ACC112 (cell line): ENCODE data around the gene COL19A1.

ENCODE experiments used
- H2AFZ ChIP-seq: fragments of 200-600 bp; sonication (generic); one replicate; pipeline ENCODE4 v1.6.0; 2017; ENCODE audit warnings: antibody characterized with exemption, low read length; ENCODE audit not compliant: unreplicated experiment
- H3K27ac ChIP-seq: fragments of 200-600 bp; sonication (generic); 2 replicates; pipeline ENCODE4 v1.5.1; 2014; ENCODE audit warnings: low read depth, mild to moderate bottlenecking, antibody characterized with exemption, low read length, moderate library complexity
- H3K27me3 ChIP-seq: fragments of 200-600 bp; sonication (generic); 2 replicates; pipeline ENCODE4 v1.6.1; 2014; ENCODE audit warnings: mild to moderate bottlenecking, antibody characterized with exemption, low read length, moderate library complexity, mixed read lengths; ENCODE audit not compliant: insufficient read depth
- H3K36me3 ChIP-seq: fragments of 200-600 bp; sonication (generic); 2 replicates; pipeline ENCODE4 v1.6.1; 2016; ENCODE audit warnings: mild to moderate bottlenecking, antibody characterized with exemption, low read length, moderate library complexity, mixed read lengths; ENCODE audit not compliant: insufficient read depth
- H3K4me1 ChIP-seq: fragments of 200-600 bp; sonication (generic); one replicate; pipeline ENCODE4 v1.6.1; 2016; ENCODE audit warnings: low read length, mixed read lengths; ENCODE audit not compliant: insufficient read depth, unreplicated experiment, control insufficient read depth
- H3K4me3 ChIP-seq: fragments of 200-600 bp; sonication (generic); 2 replicates; pipeline ENCODE4 v1.5.1; 2014; ENCODE audit warnings: mild to moderate bottlenecking, low read depth, low read length
- H3K79me2 ChIP-seq: fragments of 200-600 bp; sonication (generic); one replicate; pipeline ENCODE4 v1.6.0; 2016; ENCODE audit warnings: low read length; ENCODE audit not compliant: control insufficient read depth, unreplicated experiment, insufficient read depth

The COL19A1 gene

GRCh38 chr6:70183538-70183937 lies 317.2 kb downstream of the COL19A1 start:
- peaks cover 3% of the 10 kb centered on the region for H3K4me1 ChIP-seq
- H2AFZ ChIP-seq, result no peak overlapping the region
- H3K36me3 ChIP-seq, result no peaks in the 10 kb centered on the region
- no peaks in the 10 kb centered on the region for H3K27me3 ChIP-seq
- H3K4me3 ChIP-seq, result no peak overlapping the region
- H3K27ac ChIP-seq, result no peak overlapping the region
- H3K79me2 ChIP-seq, result no peaks in the 10 kb centered on the region

- Histone ChIP-seq H3K36me3 (no peaks in the 10 kb centered on the region), H3K4me1 (peaks cover 3% of the 10 kb centered on the region), H3K4me3 (no peak overlapping the region), H3K79me2 (no peaks in the 10 kb centered on the region), H3K27me3 (peaks cover 7% of the 10 kb centered on the region; the same call in 1 of the 2 replicates), H2AFZ (no peak overlapping the region), H3K27ac (no peak overlapping the region)
These were observed 318.4 kb downstream of the COL19A1 start for GRCh38 chr6:70184723-70185122.

DNA sequence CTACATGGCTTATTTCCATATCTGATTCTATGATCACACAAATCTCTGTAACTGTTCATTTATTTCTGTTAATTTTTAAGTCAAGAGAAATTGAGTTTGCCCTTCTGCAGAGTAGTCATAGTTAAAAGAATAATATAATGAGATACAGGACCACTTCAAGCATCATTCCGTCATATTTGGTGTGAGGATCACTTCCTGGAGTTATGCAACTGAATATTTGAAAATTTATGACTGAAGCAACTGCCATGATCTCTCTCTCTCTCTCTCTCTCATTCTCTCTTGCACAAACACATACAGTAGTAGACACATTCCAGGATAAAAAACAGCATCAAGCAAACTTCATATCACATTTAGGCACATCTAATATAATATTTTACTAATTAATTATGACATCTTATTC lies 320.1 kb downstream of the COL19A1 start:
- no peak overlapping the region for H3K4me3 ChIP-seq
- H3K79me2 ChIP-seq, result no peaks in the 10 kb centered on the region
- H2AFZ ChIP-seq, result no peak overlapping the region
- H3K27ac ChIP-seq, result no peak overlapping the region
- H3K36me3 ChIP-seq, result no peaks in the 10 kb centered on the region
- H3K4me1 ChIP-seq, result no peaks in the 10 kb centered on the region
- peaks cover 20% of the 10 kb centered on the region for H3K27me3 ChIP-seq

DNA sequence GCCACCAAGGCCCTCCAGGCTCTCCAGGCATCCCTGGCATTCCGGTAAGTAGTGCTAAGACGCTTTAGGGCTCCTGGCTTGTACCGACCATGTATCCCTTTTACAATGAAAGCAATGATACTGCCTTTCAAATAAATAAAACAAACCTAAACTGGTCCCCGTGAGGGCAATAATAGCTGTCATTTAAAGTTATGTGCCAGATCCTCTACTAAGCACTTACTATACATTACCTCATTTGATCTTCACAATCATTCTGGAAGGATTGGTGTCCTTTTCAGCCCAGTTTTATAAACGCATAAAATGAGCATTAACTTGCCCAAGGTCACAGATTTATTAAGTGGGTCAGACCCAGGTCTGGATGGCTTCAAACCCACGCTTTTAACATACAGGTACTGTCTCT lies 321.8 kb downstream of the COL19A1 start:
- no peaks in the 10 kb centered on the region for H3K79me2 ChIP-seq
- H3K36me3 ChIP-seq, result no peaks in the 10 kb centered on the region
- H3K4me1 ChIP-seq, result no peaks in the 10 kb centered on the region
- no peak overlapping the region for H2AFZ ChIP-seq
- H3K4me3 ChIP-seq, result no peak overlapping the region
- no peak overlapping the region for H3K27ac ChIP-seq
- H3K27me3 ChIP-seq, result peaks cover 36% of the 10 kb centered on the region

DNA sequence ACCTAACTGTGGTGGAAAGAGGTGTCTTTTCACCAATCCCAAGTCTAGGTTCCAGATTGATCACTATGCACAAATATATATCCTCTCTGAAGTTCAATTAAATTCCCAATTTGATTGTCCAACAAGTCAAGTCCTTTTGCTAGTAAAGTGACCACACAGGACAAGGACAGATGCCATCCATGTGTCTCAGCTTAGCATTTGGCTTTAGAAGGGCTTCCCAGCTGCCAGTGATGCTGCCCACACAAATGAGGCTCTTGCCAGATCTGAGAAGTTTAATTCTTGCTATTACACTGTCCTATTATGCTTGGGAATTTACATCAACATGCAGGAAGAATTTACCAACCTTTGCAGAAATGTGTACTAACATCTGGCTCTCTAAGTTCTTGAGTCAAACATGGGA lies 328.1 kb downstream of the COL19A1 start:
- no peak overlapping the region for H3K4me3 ChIP-seq
- no peaks in the 10 kb centered on the region for H3K4me1 ChIP-seq
- H3K36me3 ChIP-seq, result no peaks in the 10 kb centered on the region
- no peak overlapping the region for H2AFZ ChIP-seq
- no peaks in the 10 kb centered on the region for H3K79me2 ChIP-seq
- H3K27ac ChIP-seq, result no peak overlapping the region
- peaks cover 67% of the 10 kb centered on the region for H3K27me3 ChIP-seq

DNA sequence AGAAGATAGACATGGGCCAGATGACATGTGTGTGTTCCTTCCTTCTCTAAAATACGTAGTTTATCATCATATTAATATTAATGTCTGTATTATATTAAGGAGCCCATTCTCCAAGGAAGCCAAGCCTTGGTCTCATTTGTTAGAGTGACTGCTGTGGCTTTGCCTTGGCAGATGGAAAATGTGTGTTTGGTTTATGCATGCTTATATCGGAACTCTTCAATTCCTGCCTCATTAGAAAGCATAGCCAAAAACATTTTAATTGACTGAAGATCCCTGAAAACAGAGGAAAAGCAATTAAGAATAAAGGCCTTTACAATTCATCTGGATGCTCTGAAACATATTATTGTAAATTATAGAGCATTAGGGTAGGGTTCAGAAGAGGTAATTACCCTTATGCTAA lies 330.2 kb downstream of the COL19A1 start:
- Histone ChIP-seq H3K79me2 (no peaks in the 10 kb centered on the region), H3K27me3 (peaks cover 57% of the 10 kb centered on the region), H2AFZ (no peak overlapping the region)

GRCh38 chr6:70198785-70199184 lies 332.4 kb downstream of the COL19A1 start:
- no peaks in the 10 kb centered on the region for H3K79me2 ChIP-seq
- no peaks in the 10 kb centered on the region for H3K4me1 ChIP-seq
- H3K27ac ChIP-seq, result no peak overlapping the region
- no peak overlapping the region for H3K4me3 ChIP-seq
- peaks cover 54% of the 10 kb centered on the region for H3K27me3 ChIP-seq
- H3K36me3 ChIP-seq, result no peaks in the 10 kb centered on the region
- no peak overlapping the region for H2AFZ ChIP-seq

More for the DNA sequence above, 330.2 kb downstream of the COL19A1 start:
- Histone ChIP-seq H3K27ac (no peak overlapping the region), H3K36me3 (no peaks in the 10 kb centered on the region), H3K4me3 (no peak overlapping the region), H3K4me1 (no peaks in the 10 kb centered on the region)

- H3K4me3 ChIP-seq, result no peak overlapping the region
- no peaks in the 10 kb centered on the region for H3K79me2 ChIP-seq
- H3K27me3 ChIP-seq, result peaks cover 90% of the 10 kb centered on the region
- H3K27ac ChIP-seq, result no peak overlapping the region
- H2AFZ ChIP-seq, result no peak overlapping the region
- H3K36me3 ChIP-seq, result no peaks in the 10 kb centered on the region
- H3K4me1 ChIP-seq, result no peaks in the 10 kb centered on the region
These were observed 342.0 kb downstream of the COL19A1 start for GRCh38 chr6:70208235-70208790.

DNA sequence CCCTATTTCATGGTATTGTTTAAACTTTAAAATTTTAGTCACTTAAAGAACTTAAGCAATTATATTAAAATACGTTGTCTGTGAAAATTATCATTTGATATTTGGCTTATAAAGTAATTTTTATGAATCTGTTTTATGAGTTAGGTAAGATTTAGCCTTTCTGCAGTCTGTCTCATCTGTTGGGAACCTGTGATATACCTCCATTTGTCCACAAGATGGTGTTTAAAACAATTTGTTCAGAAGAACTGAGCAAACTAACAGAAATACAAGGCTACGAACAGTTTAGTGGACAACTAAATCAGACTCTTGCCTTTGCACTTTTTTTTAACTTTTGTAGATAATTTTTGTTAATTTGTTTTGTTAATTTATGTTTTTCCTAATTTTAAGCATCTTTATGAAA lies 344.1 kb downstream of the COL19A1 start:
- Histone ChIP-seq H3K27ac (no peak overlapping the region), H3K79me2 (no peaks in the 10 kb centered on the region), H3K36me3 (no peaks in the 10 kb centered on the region), H3K4me3 (no peak overlapping the region), H2AFZ (no peak overlapping the region), H3K27me3 (peaks cover 89% of the 10 kb centered on the region), H3K4me1 (no peaks in the 10 kb centered on the region)

DNA sequence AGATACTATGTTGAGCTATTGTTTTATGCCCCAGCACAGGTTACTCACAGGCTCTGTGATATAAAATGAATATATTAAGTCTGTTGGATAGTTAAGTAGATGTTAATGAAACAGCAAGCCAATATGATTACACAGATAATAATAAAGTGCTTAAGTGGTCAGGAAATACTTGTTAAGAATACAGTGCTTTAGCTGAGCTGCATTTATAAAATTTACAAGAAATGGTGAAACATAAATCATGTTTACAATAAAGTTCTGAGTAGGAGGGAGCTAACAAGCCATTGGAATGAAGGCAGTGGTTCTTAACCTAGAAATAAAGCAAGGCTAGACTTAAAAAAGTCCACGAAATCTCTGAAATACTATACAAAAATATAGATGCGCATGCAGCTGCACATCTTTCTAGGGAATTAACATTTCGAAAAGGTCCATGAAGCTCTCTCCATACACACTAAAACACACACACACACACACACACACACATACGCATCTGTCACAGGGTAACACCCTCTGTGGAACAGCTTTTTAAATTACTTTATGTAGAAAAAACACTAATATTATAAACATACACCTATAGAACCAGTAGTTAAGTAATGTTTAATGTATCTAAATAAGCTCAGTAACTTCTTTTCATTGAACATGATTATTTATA lies 349.2 kb downstream of the COL19A1 start:
- Histone ChIP-seq H3K36me3 (no peaks in the 10 kb centered on the region), H3K27me3 (peaks cover 66% of the 10 kb centered on the region), H2AFZ (no peak overlapping the region), H3K79me2 (no peaks in the 10 kb centered on the region), H3K27ac (no peak overlapping the region), H3K4me1 (no peaks in the 10 kb centered on the region), H3K4me3 (no peak overlapping the region)

GRCh38 chr6:70216767-70217166 lies 350.4 kb downstream of the COL19A1 start:
- H3K36me3 ChIP-seq, result no peaks in the 10 kb centered on the region
- peaks cover 57% of the 10 kb centered on the region for H3K27me3 ChIP-seq
- no peak overlapping the region for H3K27ac ChIP-seq
- no peaks in the 10 kb centered on the region for H3K79me2 ChIP-seq
- no peak overlapping the region for H2AFZ ChIP-seq
- no peak overlapping the region for H3K4me3 ChIP-seq
- H3K4me1 ChIP-seq, result no peaks in the 10 kb centered on the region
